SK-N-MC (cell line): ENCODE results near the gene SEMA3B.

Source experiments
- EZH2 ChIP-seq: fragments of 200-600 bp; sonication (generic); IDR thresholded peaks from one replicate; pipeline ENCODE4 v1.6.1; 2017; ENCODE audit warnings: antibody characterized with exemption
- FOXP2 ChIP-seq: optimal IDR thresholded peaks from 2 replicates; pipeline ENCODE3; 2011; ENCODE audit warnings: mild to moderate bottlenecking, moderate library complexity; ENCODE audit not compliant: insufficient read depth; ENCODE audit errors: extremely low read length, control extremely low read depth
- POLR2AphosphoS5 ChIP-seq: IDR thresholded peaks from 2 replicates; pipeline ENCODE4 v1.6.1; 2012; ENCODE audit warnings: mild to moderate bottlenecking, low read depth, low read length, borderline replicate concordance

- TF ChIP-seq POLR2AphosphoS5 (peak; percentile 71), EZH2 (no peak), FOXP2 (peak; percentile 45)
Observed at GRCh38 chr3:50227390-50228183, 41.4 kb upstream of the SEMA3B start.
